ENCODE measurements around the gene WDR70.
"Not testable (repeated sequence)": the region's sequence is repeated elsewhere in the genome, so short reads cannot be mapped to it uniquely, and the experiment has no call there.

GRCh38 chr5:37464581-37464980, 85.5 kb downstream of the WDR70 start:
- TF ChIP-seq CTCF (conservative IDR thresholded peaks at IDR 0.05); EZH2 (IDR thresholded peaks at IDR 0.05; ENCODE audit: low read depth): not testable (repeated sequence)

Data from PC-9 (cell line).